Panc1 (cell line): ENCODE measurements around the gene RICTOR.

ENCODE experiments used
- CTCF ChIP-seq: fragments of 450-650 bp; IDR thresholded peaks from 2 replicates; pipeline ENCODE4 v1.5.1; 2017; ENCODE audit warnings: mild to moderate bottlenecking
- POLR2AphosphoS5 ChIP-seq: IDR thresholded peaks from 2 replicates; pipeline ENCODE4 v1.6.1; 2012; ENCODE audit warnings: mild to moderate bottlenecking, low read depth, low read length, moderate library complexity
- REST ChIP-seq, 2 experiments: IDR thresholded peaks; 2 replicates each; pipeline ENCODE4 v1.6.1; 2011 to 2012; ENCODE audit warnings: low read depth in 2 of 2, control low read depth in 1 of 2, low read length in 1 of 2, mild to moderate bottlenecking in 1 of 2, moderate library complexity in 1 of 2; ENCODE audit not compliant: insufficient read depth in 1 of 2

- TF ChIP-seq CTCF, result no peak
- TF ChIP-seq POLR2AphosphoS5, result no peak
- no peak for TF ChIP-seq REST (IDR thresholded peaks at IDR 0.05; ENCODE audit: insufficient read depth in 1 of 2, low read depth in 2 of 2, low read length in 1 of 2)
Observed at GRCh38 chr5:39025456-39025855, 48.7 kb downstream of the RICTOR start.
